Retina (tissue), 1 donor: ENCODE data around the gene FRMD1.

Experiments used
- DNase-seq: peaks from one replicate; pipeline ENCODE4 v3.0.0-alpha.2; 2016

Gene FRMD1

DNA sequence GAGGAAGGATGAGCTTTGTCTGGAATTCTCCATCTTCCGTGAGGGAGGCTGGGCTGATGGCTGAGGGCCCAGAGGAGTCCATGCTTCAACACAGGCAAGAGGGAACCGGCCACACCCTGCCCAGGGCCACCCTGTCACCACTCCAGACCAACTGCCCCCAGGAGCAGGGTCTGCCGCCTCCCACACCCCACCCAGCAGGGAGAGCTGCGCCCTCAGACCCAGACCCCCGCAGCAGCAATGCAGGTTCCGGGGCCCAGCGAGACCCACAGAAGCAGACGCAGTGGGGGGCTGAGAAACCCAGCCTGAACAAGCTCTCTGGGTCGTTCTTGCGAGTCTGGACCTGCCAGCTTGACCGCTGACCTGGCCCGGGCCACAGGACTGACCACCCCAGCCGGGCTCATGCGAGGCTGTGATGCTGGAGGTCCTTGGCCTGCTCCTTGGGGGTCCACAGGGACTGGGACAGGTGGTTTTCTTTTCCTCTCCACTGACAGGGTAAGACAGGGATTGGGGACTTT lies 25.0 kb downstream of the FRMD1 start:
- no peak for DNase-seq

GRCh38 chr6:168053086-168053956 lies 25.7 kb downstream of the FRMD1 start:
- DNase-seq, result no peak

GRCh38 chr6:168052291-168052891 lies 26.6 kb downstream of the FRMD1 start:
- no peak for DNase-seq

- no peak for DNase-seq
Observed at GRCh38 chr6:168051648-168052047, 27.4 kb downstream of the FRMD1 start.

GRCh38 chr6:168050881-168051586 lies 28.0 kb downstream of the FRMD1 start:
- no peak for DNase-seq

- DNase-seq, result no peak
Observed at GRCh38 chr6:168050225-168050880, 28.7 kb downstream of the FRMD1 start.

DNA sequence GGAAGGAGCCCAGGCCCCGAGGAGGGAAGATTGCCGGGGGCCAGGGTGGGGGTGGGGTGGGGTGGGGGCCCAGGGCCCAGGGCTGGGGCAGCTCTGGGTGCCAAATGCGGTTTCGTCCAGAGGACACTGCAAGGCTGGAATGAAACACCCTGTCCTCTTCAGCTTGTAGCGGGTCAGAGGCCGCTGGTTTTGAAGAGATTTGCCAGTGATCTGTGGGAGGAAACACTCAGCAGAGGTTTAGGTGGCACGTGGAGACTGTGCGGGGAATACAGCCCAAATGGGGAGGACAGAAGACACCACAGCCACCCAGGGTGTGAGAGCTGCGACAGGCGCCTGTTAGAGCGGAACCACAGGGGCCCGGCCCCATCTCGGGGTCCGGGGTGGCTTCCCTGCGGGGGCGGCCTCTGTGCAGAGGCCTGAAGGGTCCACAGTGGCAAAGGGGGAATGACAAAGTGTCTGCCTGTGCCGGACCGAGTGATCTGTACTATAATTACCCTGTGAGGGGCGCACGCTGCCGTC lies 29.2 kb downstream of the FRMD1 start:
- DNase-seq, result no peak

GRCh38 chr6:168049277-168049676 lies 29.7 kb downstream of the FRMD1 start:
- DNase-seq, result no peak

GRCh38 chr6:168048724-168049025 lies 30.3 kb downstream of the FRMD1 start:
- no peak for DNase-seq

GRCh38 chr6:168047841-168048723 lies 30.9 kb downstream of the FRMD1 start:
- no peak for DNase-seq

- DNase-seq, result no peak
Observed at GRCh38 chr6:168046696-168047095, 32.3 kb downstream of the FRMD1 start.

DNA sequence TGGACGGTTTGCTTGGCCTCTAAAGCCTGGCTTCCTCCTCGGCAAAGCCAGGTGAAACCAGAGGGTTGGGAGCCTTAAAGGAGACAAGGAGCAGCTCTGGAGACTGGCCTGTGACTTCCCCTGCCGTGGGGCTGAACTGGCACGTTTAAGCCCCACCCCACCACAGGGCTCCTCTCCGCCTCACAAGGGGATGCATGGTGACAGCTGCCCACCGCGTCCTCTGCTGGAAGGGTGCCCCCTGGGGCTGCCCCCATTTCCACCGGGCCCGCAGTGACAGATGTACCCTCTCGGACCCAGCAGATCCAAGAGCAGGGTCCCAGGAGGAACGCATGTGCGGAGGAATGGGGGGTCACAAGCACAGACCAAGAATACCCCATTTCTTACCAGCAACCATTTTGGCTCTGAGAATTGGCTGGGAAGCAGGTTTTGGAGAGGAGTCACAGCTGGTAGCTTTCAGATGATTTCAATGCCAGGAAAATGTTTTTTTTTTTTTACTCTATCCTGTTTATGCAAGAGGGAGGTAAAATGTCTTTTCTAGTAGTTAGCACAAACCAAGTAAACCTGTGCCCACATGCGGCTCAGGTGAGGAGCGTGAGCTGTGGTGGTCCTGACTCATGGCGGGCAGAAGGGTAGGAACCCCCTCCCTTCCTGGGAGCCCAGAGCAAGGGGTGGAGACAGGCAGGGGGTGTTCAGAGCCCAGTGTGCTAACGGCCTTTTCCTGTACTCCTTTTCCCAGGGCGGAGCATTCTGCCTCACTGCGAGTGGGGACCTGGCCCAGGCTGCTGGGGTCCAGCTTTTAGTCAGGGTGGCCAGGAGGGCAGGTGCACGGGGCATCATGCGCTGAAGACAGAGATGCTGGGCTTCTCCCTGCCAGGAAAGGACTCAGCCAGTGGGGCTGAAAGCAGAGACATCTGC lies 33.0 kb downstream of the FRMD1 start:
- DNase-seq, result no peak

DNA sequence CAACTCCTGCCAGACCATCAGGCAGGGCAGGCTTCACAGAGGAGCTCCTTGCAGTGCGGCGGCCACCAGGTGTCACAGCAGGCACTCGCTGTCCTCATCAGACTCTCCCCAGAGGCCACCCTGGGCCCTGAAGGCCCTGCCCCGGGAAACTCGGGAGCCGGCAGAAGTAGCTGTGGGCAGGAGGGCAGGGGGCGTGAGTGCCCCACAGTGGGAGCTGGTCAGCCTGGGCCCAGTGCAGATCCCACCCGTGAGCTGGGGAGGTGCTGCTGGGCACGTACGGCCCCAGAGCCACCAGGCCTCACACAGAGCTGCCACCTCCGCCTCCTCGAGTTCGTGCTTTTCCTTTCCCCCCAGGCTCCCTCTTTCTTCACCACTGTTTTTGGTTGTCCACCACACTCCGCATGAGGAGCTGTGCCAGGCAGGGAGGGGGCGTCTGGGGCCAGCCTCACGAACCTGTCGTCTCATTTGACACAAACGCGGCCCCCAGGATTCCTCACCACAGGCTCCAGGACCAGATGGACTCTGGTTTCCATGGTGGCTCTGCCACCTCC lies 33.8 kb downstream of the FRMD1 start:
- no peak for DNase-seq

DNA sequence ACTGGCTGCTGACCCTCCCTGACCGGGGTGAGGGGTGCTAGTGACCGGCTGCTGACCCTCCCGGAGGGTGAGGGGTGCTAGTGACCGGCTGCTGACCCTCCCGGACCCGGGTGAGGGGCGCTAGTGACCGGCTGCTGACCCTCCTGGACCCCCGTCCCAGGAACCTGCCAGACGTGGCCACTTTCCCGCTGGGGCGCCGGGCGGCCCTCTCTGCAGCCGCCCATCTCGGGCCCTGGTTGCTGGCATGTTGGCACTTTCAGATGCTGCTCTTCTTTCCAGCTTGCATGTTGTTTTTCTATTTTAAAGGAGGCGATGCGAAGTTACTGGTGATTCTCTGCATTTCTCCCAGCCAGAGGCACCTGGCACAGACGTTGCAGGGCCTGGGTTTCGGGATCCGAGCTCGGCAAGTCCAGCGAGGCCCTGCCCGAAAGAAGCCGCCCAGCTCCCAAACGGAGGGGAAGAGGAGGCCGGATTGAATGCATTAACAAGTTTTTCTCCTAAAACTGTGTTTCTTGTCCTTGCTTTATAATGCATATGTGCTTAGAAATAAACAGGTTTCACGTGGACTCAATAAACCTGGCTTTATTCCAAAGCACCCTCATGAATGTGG lies 34.4 kb downstream of the FRMD1 start:
- no peak for DNase-seq

- no peak for DNase-seq
Observed at GRCh38 chr6:168043848-168044415, 35.1 kb downstream of the FRMD1 start.

DNA sequence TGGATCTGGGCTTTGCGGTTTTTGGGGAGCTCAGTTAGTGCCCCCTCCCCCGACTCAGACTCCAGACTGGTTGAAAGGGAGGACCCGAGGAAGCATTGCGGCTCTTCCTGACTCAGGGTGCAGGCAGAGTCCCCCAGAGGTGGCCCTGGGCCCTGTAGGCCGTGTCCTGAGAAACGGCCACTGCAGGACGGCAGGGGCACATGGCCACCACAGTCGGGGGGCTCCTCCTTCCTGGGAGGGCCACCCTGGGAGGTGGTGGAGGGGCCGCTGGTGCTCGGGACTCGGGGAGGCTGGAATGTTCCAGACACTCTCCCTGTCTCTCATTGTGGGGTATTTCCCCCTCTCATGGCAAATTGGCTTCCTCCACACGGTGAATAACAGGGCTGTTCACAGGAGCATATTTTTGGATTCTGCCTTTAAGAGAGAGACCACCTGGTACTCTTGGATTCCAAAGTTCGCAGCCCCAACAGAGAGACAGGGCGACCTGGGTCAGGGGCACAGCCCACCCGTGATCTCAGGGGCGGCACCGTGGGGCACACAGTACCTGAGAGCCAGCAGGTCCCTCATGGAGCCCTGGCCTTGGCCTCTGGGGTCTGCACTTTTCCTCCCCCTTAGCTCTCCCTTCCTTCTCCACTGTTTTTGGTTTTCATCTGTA lies 35.7 kb downstream of the FRMD1 start:
- no peak for DNase-seq

- DNase-seq, result no peak
Observed at GRCh38 chr6:168042426-168043192, 36.4 kb downstream of the FRMD1 start.

GRCh38 chr6:168041928-168042327 lies 37.1 kb downstream of the FRMD1 start:
- no peak for DNase-seq
